Thyroid gland (tissue), 4 donors: ENCODE measurements around the gene AP3B1. TPM values are rescaled to one million over a fixed set of nuclear protein-coding genes. Genes with fewer than 3 reads are reported as not detected.

Source experiments
- DNase-seq, 2 donors: peaks; one replicate each; pipeline ENCODE4 v3.0.0-alpha.2; 2019
- H3K27ac ChIP-seq, 3 donors: fragments of 200-600 bp; sonication (generic); 1 replicate in 2 of 3; 2 replicates in 1 of 3; pipeline ENCODE4 v1.5.1; 2016 to 2019; ENCODE audit warnings: mild to moderate bottlenecking in 1 of 3, moderate library complexity in 1 of 3
- H3K27me3 ChIP-seq: fragments of 200-600 bp; sonication (generic); one replicate; pipeline ENCODE4 v1.5.1; 2019
- H3K36me3 ChIP-seq, 2 donors: fragments of 200-600 bp; sonication (generic); one replicate each; pipeline ENCODE4 v1.5.1; 2016 to 2019
- H3K4me1 ChIP-seq, 2 donors: fragments of 200-600 bp; sonication (generic); one replicate each; pipeline ENCODE4 v1.5.1; 2017 to 2019
- H3K4me3 ChIP-seq, 3 donors: fragments of 200-600 bp; sonication (generic); replicated peaks in 1 of 3; 1 replicate in 2 of 3; 2 replicates in 1 of 3; pipeline ENCODE4 v1.5.1; 2016; ENCODE audit warnings: mild to moderate bottlenecking in 1 of 3
- H3K9me3 ChIP-seq: fragments of 200-600 bp; sonication (generic); one replicate; pipeline ENCODE4 v1.5.1; 2017
- POLR2A ChIP-seq, 2 donors: fragments of 450-650 bp; IDR thresholded peaks; one replicate each; pipeline ENCODE4 v1.6.1; 2017; ENCODE audit warnings: antibody characterized with exemption in 2 of 2, mild to moderate bottlenecking in 2 of 2, moderate library complexity in 1 of 2
- WGBS, 2 donors: methylation state at CpG; one replicate each; pipeline ENCODE4 v1.1.5; 2017; 5-methylcytosine and 5-hydroxymethylcytosine counted together
- intact Hi-C: fragments of 100-400 bp; cut with DNase I; formaldehyde crosslinking; loops from one replicate; pipeline ENCODE4 v1.15.1; 2023
- small RNA-seq: library from RNA; depleted of rRNA; stranded (forward); fragments of <200 nt; gene quantifications from one replicate; pipeline ENCODE3, GENCODE V24; 2016
- total RNA-seq, 4 donors: library from RNA; depleted of rRNA; stranded (reverse); fragments of >200 nt; gene quantifications; one replicate each; pipeline ENCODE4 v1.2.3, GENCODE V29; 2016
- TF ChIP-seq, protein P1 (sequence below), 6 experiments: fragments of 200-600 bp in 3 of 6; fragments of 450-650 bp in 3 of 6; sonication (generic) in 3 of 6; IDR thresholded peaks; one replicate each; pipeline ENCODE4 v1.5.1; 2016 to 2019; ENCODE audit warnings: antibody characterized with exemption in 6 of 6, mild to moderate bottlenecking in 2 of 6, inconsistent platforms in 1 of 6, moderate library complexity in 1 of 6

The AP3B1 gene
- total RNA-seq, 4 donors from 2014 or later, result 60.9 to 86.6 (median 72.2) TPM

DNA sequence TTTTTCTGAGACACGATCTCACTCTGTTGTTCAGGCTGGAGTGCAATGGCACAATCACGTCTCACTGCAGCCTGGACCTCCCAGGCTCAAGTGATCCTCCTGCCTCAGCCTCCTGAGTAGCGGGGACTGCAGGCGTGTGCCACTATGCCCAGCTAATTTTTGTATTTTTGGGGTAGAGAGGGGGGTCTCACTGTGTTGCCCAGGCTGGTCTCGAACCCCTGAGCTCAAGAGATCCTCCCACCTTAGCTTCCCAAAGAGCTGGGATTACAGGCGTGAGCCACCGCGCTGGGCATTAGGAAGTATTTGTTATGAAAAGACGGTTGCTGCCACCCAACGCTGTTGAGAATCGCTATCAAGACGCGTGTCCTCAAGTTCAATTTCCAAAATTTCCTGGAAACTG lies 337.4 kb downstream of the AP3B1 start:
- no peak for TF ChIP-seq POLR2A (IDR thresholded peaks at IDR 0.05)
- TF ChIP-seq, protein P1, sequence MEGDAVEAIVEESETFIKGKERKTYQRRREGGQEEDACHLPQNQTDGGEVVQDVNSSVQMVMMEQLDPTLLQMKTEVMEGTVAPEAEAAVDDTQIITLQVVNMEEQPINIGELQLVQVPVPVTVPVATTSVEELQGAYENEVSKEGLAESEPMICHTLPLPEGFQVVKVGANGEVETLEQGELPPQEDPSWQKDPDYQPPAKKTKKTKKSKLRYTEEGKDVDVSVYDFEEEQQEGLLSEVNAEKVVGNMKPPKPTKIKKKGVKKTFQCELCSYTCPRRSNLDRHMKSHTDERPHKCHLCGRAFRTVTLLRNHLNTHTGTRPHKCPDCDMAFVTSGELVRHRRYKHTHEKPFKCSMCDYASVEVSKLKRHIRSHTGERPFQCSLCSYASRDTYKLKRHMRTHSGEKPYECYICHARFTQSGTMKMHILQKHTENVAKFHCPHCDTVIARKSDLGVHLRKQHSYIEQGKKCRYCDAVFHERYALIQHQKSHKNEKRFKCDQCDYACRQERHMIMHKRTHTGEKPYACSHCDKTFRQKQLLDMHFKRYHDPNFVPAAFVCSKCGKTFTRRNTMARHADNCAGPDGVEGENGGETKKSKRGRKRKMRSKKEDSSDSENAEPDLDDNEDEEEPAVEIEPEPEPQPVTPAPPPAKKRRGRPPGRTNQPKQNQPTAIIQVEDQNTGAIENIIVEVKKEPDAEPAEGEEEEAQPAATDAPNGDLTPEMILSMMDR (IDR thresholded peaks at IDR 0.05), result no peak
- WGBS, 2 donors, result 59 to 70% methylated on average over 13 of the region's 13 CpGs
- intact Hi-C loops, result no loop called here
- Histone ChIP-seq H3K9me3 (no peaks in the 10 kb centered on the region), H3K4me3 (no peak overlapping the region), H3K4me1 (peaks cover 5 to 7% of the 10 kb centered on the region in 2 donors), H3K27me3 (peaks cover 8% of the 10 kb centered on the region), H3K36me3 (no peaks in the 10 kb centered on the region), H3K27ac (no peak overlapping the region)
- no peak for DNase-seq

DNA sequence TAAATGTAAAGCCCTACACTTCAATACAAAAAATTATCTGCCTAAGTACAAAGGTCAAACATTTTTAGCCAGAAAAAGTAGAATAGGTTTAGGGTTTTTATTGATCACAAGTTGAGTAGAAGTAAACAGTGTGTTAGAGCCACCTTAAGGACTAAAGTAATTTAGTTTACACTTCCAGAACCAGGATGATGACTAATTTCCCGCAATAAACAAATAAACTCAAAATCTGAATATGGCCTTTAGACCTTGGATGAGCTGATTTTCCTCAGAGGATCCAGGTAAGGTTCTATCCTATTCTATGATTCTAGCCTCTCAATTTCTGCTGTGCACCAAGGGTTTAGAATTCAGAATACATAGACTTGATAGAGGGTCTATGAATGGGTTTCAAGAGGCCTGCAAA lies 338.9 kb downstream of the AP3B1 start:
- intact Hi-C loops, result no loop called here
- Histone ChIP-seq H3K4me3 (no peak overlapping the region), H3K27me3 (peaks cover 8% of the 10 kb centered on the region), H3K4me1 (peaks cover 5 to 7% of the 10 kb centered on the region in 2 donors), H3K9me3 (no peaks in the 10 kb centered on the region), H3K36me3 (no peaks in the 10 kb centered on the region), H3K27ac (no peak overlapping the region)
- 0 to 48% methylated on average over 1 of the region's 1 CpG for WGBS, 2 donors
- DNase-seq, result no peak
- TF ChIP-seq POLR2A (IDR thresholded peaks at IDR 0.05), result no peak
- TF ChIP-seq, protein P1 (IDR thresholded peaks at IDR 0.05), result no peak

DNA sequence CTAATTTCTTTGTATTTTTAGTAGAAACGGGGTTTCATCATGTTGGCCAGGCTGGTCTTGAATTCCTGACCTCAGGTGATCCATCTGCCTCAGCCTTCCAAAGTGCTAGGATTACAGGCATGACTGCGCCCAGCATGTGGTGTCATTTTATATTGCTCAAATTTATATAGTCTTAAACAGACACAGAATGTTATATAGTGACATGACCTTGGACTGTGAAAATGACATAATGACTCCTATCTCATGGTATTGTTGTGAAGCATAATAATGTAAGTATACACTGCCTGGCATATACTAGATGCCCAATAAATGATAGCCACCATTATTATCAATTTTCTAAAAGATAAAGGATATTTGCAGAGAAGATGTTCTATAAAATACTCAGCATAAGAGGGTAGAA lies 341.1 kb downstream of the AP3B1 start:
- Histone ChIP-seq H3K27ac (no peak overlapping the region), H3K36me3 (no peaks in the 10 kb centered on the region), H3K4me1 (peaks cover 5 to 7% of the 10 kb centered on the region in 2 donors), H3K4me3 (no peak overlapping the region), H3K9me3 (no peaks in the 10 kb centered on the region), H3K27me3 (peaks cover 4% of the 10 kb centered on the region)
- TF ChIP-seq POLR2A (IDR thresholded peaks at IDR 0.05), result no peak
- TF ChIP-seq, protein P1 (IDR thresholded peaks at IDR 0.05), result no peak
- 69 to 82% methylated on average over 2 of the region's 2 CpGs for WGBS, 2 donors
- no peak for DNase-seq
- intact Hi-C loops, result no loop called here

DNA sequence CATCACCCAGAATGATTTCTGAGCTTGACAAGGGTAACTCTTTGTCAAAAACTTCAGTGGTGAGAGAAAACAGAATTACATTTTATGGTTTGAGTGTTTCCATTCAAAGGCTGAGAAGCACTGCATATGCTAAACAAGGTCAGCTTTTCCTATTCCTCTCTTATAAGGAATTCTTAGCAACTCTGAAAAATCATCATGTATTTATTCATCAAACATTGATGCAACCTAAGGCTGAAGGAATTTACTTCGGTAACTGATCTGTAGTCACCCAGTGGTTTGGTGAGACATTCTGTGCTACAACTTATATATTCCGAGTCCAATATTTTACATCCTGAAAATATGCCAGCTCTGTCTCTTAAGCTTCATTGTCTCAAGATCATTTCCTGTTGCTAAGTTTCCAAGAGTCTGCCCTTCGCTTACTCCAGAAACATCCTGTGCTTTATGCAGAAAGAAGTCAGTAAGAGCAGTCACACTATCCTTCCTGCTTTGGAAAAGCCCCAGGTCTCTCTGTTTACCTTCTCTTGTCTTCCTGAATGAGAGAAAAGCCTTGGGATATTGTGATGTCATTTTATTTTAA lies 341.8 kb downstream of the AP3B1 start:
- Histone ChIP-seq H3K4me3 (no peak overlapping the region), H3K27me3 (peaks cover 4% of the 10 kb centered on the region), H3K4me1 (peaks cover 2 to 5% of the 10 kb centered on the region in 2 donors), H3K36me3 (no peaks in the 10 kb centered on the region), H3K9me3 (no peaks in the 10 kb centered on the region), H3K27ac (no peak overlapping the region)
- TF ChIP-seq, protein P1 (IDR thresholded peaks at IDR 0.05), result no peak
- TF ChIP-seq POLR2A (IDR thresholded peaks at IDR 0.05), result no peak
- WGBS, 2 donors, result 77 to 80% methylated on average over 3 of the region's 3 CpGs
- intact Hi-C loops, result no loop called here
- no peak for DNase-seq

Small RNA genes lying within 50 kb of the gene (small RNA-seq; reads per million reads assigned to genes)
- gene RF00019, result not detected
- gene RNU6-183P, result not detected

Other genes with a start within 250 kb of the AP3B1 start
- 10 to 100 TPM; 45.0 to 56.1 (median 49.9) TPM for gene SCAMP1, start 65.9 kb upstream of the AP3B1 start, total RNA-seq